H54 (cell line): ENCODE results near the gene CYP27A1.

ENCODE experiments used
- DNase-seq: peaks from one replicate; pipeline ENCODE4 v3.0.0; 2011; ENCODE audit warnings: low spot score, mixed read lengths; ENCODE audit not compliant: insufficient read length
- FAIRE-seq: peaks from 3 replicates; lab custom pipeline; 2011; peaks lifted over from hg19 to GRCh38; lab: Jason Lieb, UNC
- POLR2A ChIP-seq: IDR thresholded peaks from 2 replicates; pipeline ENCODE4 v1.6.1; 2011; ENCODE audit warnings: low read depth, mild to moderate bottlenecking, low read length

CYP27A1 gene

DNA sequence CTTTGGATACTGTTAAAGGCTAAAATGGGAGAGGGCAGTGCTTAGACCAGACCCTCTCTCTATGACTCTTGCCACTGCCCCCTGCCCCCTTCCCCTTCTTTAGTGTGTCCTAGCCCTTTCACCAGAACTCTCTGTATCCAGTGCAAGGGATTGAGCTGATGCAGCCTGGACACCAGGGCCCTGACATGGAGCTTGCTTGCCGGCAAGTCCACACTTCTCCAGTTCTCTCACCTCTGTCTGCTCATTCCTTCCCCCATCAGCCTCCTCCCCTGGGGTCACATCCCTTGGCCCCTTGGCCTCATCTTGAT, 76.1 kb downstream of the CYP27A1 start:
- no peak for FAIRE-seq
- DNase-seq, result no peak
- TF ChIP-seq POLR2A, result no peak

DNA sequence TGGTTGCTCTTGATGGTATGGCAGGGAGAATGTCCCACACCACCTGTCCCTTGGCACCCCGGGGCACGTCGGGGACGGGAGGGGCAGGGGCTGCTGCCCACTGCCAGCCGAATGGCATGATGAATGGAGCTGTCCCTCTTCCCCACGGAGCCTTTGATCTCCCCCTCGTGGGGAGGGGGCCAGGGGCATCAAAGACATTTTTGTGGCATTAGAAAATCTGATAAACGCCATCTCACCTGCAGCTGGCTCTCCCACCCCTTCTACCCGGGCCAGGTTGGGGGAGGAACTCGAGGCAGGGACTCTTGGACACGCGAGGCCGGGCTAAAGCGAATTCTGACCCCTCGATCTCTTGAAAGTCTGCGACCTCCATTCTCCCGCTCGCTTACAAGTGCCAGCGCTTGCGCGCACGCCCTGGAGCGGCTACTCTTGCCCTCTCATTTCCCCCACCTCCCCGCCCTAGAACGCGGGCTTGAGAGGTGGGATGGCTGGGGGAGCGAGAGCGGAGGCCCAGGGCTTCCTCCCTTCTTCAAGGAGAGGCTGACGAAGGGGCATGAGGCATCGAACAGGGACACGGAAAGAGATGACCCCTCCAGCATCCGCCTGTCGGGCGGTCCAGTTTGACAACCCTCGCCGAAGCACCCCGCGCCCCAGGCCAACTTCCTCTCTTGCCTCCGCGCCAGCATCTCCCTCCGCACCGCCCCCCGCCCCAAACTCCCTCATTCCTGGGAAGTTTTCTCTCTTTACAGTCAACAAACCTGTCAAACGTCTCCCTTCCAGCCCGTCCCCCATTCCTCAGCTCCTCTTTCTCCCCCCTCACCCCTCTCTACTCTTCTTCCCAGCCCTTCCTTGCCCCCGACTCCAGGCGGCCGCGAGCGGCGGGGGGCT, 77.0 kb downstream of the CYP27A1 start:
- TF ChIP-seq POLR2A, result no peak
- no peak for DNase-seq
- no peak for FAIRE-seq

DNA sequence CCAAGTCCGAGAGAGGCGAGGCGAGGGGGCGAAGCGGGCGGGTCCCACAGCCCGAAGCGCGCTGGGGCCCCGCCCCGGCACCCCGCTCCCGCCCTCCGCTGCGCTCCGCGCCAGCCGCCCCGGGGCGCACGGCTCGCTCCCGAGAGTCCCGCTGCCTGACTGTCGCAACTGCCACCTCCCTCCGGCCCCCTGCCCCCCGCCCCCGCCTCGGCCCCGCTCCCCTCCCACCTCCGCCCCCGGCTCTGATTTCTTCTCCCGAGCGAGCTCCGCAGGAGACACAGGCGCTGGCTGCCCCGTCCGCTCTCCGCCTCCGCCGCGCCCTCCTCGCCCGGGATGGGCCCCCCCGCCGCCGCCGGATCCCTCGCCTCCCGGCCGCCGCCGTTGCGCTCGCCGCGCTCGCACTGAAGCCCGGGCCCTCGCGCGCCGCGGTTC, 77.6 kb downstream of the CYP27A1 start, which contains the start of gene WNT6:
Gene WNT6 (plus strand): TSS at position 250 of the 432 bp plus-strand sequence. CDS start 233 bp downstream, outside the sequence.
- no peak for TF ChIP-seq POLR2A
- FAIRE-seq, result no peak

DNA sequence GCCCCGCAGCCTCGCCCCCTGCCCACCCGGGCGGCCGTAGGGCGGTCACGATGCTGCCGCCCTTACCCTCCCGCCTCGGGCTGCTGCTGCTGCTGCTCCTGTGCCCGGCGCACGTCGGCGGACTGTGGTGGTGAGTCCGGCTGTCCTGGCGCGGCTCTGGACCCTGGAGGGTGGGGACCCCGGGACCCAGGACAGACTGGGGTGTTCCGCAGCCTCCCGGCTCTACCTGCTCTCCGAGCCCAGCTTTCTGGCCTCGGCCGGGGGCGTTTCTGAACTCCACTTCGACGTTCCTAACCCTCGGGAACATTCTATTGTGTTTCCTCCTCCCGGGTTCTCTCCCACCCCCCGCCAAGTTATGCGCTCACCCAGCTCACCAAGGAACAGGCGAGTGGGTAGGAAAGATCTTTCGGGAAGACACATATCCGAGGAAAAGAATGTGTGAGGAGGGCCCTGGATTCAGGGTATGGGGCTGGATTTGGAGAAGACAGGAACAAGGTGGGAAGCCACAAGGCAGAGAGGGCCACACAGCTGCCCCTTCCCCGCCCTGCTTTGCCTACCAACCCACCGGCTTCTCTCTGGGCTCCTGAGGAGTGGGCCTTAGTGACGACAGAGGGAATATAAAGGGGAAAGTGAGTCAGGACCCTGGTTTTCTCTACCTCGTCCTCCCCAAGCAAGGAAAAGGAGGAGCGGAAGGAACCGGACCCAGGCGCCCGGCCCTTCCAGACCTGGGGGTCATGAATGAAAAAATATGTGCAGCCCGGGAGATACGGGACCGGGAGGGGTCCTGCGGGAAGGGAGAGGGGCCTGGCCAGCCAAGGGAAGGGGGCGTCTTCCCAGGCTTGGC, 78.3 kb downstream of the CYP27A1 start:
- no peak for DNase-seq
- no peak for TF ChIP-seq POLR2A
- FAIRE-seq, result no peak

More for the DNA sequence above, 77.6 kb downstream of the CYP27A1 start, which contains the start of gene WNT6:
- DNase-seq, result no peak

DNA sequence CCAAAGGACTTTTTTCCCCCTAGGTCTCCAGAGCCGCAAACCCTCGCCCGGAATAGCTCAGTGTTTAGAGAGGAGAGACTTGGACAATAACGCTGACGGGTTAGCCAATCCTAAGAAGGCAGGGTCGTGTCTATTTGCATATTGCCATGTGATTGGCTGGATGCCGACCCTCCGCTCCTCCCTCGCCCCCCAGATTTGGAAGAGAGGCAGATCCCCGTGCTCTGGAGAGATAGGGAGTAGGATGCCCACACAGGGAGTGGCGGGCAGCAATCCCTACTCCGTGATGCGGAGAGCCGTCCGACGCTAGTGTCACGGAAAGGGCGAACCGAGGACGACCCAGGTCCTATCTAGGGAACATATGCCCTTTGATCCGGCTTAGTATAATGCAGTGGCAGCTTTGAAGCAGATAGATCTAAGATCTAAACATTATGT, 79.0 kb downstream of the CYP27A1 start:
- no peak for FAIRE-seq
- TF ChIP-seq POLR2A, result no peak
- DNase-seq, result no peak

DNA sequence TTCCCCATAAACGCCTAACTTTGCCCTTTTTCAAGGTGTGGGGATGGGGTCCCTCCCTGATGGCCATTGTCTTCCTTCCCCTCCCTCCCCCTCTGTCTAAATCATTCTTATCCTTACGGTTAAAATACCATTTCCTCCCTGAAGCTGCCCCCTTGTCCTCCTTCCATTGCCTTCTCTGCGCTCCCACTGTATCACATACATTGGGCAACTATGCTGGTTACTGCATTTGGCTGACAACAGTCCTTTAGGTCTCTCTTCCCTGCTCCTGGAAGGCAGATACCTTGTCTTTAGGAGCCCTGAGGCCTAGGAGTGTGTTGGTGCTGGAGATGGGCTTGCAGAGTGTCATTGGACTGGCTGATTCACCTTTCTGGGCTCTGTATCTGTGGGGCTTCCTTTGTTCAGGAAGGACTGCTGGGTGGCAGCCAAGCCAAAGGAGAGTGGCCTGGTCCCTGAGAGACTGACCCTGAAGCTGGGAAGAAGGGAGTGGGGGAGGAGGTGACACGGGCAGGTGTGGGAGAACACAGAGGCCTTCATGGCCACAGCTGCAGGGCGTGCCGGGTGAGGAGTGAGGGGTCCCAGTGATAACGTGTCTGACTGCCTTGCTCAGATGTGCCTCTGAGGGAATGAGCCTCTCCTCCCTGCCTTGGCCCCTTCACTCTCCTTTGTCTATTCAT, 79.8 kb downstream of the CYP27A1 start:
- no peak for TF ChIP-seq POLR2A
- FAIRE-seq, result no peak
- DNase-seq, result no peak

DNA sequence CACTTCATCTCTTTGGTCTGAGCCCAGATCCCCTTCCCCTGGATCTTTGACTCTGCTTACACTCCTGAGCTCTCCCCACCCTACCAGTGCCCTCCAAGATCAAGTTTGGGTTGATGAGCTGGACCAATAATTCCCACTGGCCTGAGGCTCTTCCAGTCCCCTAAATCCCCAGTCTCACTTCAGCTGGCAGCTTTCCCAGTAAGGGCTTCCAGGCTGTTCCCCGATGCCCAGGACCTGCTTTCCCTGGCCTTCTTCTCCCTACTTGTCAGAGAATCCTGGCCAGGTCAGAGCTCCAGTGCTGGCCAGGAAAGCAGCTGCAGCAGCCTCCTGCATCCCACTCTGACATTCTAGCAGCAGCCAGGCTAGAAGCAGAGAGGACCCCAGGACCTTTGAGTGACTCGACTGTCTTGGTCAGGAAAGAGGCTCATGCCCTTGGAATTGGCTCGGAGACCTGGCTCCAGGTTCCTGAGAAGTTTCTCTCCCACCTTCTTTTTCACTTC, 81.1 kb downstream of the CYP27A1 start:
- no peak for TF ChIP-seq POLR2A
- no peak for FAIRE-seq
- no peak for DNase-seq
